GM18858 (cell line): ENCODE data around the gene INPP5E.
"Not testable (repeated sequence)": the region's sequence is repeated elsewhere in the genome, so short reads cannot be mapped to it uniquely, and the experiment has no call there.

Source experiments
- ATAC-seq: cut with Tn5 transposase; IDR thresholded peaks from one replicate; pipeline ENCODE4 v1.9.1; 2021; ENCODE audit not compliant: unreplicated experiment

Gene INPP5E

DNA sequence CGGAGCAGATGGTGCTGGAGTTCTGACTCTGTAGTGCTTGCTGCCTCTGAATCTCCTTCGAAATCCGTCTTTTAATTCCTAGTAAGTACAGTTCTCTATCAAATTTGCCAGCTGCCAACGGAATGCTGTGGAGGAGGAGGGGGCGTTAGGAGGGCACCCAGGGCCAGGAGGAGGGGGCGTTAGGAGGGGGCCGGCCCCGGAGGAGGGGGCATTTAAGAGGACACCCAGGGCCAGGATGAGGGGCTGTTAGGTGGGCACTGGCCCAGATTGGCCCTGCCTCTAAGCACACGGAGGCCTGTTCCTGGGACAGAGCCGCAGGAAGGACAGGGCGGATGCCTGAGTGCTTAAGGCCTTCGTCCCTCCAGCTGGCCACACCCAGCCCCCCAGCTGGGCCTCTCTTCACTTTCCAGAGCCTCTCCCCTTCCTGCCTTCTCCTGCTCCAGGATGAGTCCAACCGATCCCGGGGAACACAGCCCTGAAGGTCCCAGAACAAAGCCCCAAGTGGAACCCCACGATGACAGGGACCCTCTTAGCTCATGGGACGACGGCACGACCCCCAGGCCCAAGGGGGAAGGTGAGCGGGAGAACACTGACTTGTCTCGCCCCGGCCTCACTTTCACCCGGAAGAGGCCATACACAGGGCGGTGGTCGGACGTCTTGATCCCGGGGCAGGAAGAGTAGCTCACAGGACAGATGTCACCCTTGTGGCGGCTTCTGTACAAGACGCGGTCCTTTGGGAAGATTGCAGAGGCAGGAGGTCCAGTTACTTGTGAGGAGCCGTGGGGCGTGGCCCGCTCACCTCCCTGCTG, 9.8 kb downstream of the INPP5E start:
- no peak for ATAC-seq

DNA sequence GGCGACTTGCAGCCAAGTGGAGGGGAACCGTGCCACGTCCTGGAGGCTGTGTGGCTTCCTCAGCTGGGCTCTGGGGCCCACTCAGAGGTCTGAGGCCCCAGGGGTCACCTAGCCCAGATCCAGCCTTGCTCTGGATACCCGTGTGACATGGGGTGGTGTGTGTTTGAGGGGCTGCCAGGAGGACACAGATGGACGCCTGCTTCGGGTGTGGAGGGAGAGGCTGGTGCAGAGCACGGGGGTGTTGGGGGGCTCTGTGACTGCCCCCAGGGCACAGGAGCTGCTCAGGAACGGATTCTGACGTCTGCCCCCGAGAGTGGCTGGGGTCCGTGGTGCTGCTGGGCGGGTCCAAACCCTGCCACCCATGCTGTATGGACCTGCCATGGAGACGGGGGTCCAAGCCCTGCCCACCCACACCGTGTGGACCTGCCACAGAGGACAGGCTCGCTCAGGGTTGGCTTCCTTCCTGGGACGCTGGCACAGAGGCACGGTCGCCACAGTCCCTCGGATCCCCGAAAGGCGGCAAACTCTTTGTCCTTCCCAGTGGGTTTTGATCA, 10.5 kb downstream of the INPP5E start:
- no peak for ATAC-seq

DNA sequence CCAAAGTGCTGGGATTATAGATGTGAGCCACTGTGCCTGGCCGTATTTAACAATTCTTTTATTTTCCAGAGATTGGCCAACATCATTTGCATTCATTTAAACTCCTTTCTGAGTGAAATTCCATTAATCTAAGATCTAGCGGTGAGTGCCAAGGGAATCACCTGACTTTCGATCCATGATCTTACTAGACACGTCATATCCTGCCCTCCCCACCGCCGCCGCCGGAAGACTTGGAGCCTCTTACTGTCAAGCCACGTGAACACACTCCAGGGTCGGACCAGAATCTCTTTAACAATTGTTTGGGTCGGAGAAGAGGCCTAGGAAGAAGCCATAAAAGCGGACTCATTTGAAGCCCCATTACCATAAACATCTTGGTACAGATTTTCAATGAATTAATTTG, 12.9 kb downstream of the INPP5E start:
- ATAC-seq = no peak

DNA sequence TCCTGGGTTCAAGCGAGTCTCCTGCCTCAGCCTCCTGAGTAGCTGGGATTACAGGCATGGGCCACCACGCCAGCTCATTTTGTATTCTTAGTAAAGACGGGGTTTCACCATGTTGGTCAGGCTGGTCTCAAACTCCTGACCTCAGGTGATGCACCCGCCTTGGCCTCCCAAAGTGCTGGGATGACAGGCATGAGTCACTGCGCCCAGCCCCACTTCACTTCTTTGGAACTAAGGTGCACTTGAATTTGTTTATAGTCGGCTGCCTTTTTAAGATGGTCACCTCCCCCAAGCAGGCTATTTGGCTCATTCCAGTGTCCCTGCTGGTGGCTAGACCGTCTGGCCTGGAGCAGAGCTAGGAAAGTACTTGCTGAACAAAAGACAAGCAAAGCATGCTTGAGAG, 14.3 kb downstream of the INPP5E start:
- not testable (repeated sequence) for ATAC-seq

DNA sequence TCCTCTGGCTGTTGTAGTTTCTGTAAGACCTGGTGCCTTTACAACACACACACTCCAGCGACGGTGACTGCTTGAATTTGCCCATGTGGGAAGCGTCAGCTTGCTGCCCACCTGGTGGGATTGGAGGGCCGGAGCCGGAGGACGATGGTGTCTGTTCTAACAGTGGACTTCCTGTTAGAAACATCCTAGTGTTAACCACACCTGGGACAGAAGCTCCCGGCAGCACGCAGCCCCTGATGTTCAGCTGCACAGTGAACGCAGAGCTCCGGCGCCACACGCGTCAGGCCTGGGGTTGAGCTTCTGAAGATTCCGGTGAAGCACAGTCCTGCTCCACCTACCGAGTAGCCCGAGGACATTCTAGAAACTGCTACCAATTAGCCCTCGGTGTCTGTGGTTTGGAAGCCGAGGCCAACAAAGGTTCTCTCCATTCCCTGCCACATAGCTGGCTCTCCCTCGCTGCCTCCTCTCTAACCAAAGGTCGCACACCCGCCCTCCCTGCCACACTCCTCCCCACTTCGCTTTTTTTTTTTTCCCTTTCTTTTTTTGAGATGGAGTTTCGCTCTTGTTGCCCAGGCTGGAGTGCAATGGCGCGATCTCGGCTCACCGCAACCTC, 14.8 kb downstream of the INPP5E start:
- no peak for ATAC-seq

DNA sequence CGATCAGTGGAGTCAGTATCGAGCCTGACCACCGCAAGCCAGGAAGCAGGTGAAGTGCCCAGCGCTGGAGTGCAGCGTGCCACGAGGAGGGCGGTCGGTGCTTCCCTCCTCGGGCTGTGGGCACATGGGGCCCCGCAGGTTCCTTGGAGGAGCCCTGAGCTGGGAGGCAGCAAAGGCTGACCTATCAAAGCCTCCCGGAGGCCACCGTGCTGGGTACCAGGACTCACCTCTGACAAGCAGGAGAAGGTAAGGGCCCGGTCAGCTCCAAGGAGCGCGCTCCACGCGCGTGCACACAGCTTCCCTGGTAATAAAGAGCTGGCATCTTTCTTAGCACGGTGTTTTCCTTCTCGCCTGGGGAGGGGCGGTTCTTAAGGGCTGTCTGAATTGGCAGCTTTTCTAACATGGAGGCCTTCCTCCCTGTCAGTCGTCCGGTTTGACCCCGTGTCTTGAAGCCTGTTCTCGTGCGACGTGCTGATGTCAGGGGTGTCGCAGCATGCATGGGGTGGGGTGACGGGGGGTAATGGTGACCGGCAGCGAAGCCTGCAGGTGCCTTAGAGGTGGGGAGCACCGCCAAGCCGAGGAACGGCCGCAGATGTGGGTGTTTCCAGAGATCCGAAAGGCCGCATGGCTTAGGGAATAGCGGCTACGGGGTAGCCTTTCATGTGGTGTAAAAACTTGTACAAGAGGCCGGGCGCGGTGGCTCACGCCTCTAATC, 16.1 kb downstream of the INPP5E start:
- no peak for ATAC-seq

DNA sequence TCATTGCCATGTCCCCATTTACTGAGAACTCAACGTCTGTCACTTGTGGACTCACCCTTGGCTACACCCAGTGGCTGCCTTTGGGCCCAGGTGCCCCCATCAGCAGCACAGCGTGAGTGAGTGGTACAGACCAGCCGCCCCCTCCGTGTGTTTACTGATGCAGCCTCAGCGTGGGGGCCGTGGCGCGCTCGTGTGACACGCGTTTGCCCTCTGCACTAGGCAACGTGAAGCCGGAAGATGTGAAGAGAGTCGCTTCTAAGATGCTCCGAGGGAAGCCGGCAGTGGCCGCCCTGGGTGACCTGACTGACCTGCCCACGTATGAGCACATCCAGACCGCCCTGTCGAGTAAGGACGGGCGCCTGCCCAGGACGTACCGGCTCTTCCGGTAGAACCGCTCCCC, 16.8 kb downstream of the INPP5E start:
- ATAC-seq = no peak

DNA sequence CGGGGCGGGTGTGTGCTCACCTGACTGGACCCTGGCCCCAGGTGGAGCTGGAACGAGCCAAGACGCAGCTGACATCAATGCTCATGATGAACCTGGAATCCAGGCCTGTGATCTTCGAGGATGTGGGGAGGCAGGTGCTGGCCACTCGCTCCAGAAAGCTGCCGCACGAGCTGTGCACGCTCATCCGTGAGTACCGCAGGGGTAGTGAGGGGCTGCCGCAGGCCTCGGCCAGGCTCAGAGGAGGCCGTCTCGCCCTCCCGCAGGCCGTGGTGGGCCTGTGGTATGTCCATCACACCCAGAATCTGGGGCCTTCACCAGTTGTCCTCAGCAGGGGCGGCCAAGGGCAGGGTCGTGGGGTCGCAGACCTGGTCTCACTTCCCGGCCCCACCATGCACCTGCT, 17.9 kb downstream of the INPP5E start:
- no peak for ATAC-seq

DNA sequence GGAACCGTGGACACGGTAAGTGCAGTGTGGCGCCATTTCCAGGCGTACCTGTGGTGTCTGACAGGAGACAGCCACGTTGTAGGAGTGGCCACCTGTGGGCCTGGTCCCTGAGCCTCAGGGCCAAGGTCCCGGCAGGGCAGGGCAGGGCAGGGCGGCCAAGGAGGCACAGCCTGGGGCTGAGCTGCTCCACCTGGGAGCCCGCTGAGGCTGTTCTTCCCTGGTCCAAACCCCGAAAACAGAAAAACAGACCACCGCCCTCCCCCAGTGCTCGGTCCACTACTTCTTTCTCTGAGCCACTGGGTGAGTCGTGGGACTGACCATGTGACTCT, 20.6 kb downstream of the INPP5E start:
- no peak for ATAC-seq

DNA sequence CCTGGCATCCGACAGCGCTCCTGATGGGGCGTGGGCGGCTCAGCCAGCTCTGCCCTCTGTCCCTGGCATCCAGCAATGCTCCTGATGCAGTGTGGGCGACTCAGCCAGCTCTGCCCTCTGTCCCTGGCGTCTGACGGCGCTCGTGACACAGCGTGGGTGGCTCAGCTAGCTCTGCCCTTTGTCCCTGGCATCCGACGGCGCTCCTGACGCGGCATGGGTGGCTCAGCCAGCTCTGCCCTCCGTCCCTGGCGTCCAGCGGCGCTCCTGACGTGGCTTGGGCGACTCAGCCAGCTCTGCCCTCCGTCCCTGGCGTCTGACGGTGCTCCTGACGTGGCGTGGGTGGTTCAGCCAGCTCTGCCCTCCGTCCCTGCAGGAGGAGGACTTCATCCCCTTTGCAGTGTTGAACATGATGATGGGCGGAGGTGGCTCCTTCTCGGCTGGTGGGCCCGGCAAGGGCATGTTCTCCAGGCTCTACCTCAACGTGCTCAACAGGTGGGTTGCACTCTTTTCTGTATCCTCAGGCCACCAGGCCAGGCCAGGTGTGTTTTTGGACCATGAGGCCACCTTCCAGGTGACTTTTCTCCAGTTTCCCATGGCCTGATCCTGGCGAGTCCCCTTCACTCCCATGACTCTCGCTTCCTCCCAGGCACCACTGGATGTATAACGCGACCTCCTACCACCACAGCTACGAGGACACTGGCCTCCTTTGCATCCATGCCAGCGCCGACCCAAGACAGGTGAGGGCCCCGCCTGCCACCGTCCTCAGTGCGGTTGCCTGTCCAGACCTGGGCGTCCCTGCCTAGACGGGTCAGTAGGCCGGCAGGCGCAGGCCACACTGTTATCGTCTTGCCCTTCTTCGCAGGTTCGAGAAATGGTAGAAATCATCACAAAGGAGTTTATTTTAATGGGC, 21.2 kb downstream of the INPP5E start:
- ATAC-seq = no peak

DNA sequence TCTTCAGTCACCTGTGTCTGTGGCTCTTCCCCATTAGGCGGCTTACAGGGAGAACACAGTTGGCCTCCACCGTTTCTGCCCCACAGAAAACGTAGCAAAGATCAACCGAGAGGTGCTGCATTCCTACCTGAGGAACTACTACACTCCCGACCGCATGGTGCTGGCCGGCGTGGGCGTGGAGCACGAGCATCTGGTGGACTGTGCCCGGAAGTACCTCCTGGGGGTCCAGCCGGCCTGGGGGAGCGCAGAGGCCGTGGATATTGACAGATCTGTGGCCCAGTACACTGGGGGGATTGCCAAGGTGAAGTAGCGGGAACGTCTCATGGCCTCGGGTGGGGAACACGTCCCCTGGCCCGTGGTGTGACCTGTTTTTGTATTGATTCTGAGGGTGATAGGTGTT, 22.7 kb downstream of the INPP5E start:
- ATAC-seq = no peak

DNA sequence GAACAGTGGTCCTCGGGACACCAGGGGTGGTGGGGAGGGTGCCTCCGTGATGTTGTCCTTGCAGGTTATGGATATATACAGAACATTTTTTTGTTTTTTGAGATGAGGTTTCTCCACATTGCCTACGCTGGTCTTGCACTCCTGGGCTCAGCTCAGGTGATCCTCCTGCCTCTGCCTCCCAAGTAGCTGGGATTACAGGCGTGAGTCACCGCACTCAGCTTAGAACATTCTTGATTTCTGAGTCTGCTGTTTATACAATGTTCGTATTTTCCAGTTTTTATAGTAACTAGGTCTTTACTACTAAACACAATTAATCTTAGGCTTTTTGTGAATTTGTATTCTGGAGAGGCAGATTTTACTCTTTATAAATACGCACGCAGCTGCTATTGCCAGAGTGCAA, 23.2 kb downstream of the INPP5E start:
- no peak for ATAC-seq

DNA sequence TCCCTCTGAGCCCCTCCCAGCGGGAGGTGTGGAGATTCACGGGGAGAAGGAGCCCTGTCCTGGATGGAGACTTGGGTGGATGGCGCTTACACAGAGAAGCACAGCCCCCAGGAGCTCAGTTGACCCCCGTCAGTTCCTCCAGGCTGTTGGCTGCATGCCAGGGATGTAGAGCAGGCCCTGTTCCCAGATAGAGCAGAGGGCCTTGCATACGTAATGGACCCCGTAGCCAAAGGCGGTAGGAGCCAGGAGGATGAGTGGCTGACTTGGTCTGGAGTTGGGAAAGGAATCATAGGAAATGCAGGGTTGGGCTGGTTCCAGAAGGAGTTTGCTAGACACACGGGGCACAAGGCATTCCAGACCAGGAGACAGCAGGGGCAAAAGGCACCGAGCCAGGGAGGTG, 26.7 kb downstream of the INPP5E start:
- no peak for ATAC-seq

DNA sequence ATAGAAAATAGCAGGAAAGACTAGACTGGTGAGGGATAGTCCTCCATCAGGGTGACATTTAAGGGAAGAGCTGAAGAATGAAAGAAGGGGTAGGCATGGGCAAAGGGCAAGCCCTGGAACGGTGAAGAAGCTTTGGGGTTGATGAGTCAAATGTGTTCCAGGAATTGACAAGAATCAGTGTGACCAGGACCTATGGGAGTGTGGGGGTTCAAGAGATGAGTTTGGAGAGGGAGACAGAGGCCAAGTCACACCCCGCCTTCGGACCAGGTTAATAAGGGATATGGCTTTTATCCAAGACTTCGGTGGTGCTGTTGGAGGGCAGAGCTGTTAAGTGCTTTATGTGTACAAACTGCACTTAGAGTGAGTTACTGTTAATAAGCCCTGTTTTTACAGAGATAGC, 28.3 kb downstream of the INPP5E start:
- no peak for ATAC-seq

DNA sequence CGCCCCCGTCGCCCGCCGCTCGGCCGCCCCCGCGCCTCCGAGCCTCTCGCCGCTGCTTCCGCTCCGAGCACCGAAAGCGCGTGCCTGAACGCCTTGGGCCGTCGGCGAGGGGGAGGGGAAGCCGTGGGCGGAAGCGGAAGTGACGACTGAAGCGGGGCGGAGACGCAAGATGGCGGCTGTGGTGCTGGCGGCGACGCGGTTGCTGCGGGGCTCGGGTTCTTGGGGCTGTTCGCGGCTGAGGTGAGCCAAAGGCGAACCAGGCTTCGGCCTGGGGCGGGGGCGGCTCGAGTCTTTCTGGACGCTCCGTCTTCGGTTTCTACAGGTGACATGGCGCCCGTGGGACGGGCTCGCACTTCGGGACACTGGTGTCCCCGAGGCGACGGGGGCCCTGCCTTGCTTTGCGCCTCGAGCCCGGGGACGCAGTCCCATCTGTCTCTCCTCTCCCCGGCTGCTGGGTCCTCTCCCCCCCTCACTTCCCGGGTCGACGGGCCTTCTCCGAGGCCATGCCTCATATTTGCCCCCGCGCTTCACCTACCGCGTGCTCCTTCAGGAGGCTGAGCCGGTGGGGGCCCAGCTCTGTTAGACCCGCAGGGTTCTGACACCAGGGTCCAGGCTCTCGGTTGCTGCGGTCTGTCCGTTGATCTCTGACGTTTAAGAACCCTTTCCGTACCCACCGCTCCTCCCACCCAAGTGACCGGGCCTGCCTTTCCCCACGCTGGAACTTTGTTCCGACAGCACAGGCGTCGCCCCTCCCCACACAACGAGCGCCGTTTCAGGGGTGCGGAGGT, 29.0 kb downstream of the INPP5E start, which contains the start of the genes ENTR1 and PMPCA:
ENTR1 (minus strand) TSS at position 115 of the 788 bp plus-strand sequence. CDS start 217 bp downstream, outside the sequence.
PMPCA (plus strand) TSS at position 159 of the 788 bp plus-strand sequence; CDS start at position 170, 11 bp downstream.
- peak; percentile 62 for ATAC-seq

DNA sequence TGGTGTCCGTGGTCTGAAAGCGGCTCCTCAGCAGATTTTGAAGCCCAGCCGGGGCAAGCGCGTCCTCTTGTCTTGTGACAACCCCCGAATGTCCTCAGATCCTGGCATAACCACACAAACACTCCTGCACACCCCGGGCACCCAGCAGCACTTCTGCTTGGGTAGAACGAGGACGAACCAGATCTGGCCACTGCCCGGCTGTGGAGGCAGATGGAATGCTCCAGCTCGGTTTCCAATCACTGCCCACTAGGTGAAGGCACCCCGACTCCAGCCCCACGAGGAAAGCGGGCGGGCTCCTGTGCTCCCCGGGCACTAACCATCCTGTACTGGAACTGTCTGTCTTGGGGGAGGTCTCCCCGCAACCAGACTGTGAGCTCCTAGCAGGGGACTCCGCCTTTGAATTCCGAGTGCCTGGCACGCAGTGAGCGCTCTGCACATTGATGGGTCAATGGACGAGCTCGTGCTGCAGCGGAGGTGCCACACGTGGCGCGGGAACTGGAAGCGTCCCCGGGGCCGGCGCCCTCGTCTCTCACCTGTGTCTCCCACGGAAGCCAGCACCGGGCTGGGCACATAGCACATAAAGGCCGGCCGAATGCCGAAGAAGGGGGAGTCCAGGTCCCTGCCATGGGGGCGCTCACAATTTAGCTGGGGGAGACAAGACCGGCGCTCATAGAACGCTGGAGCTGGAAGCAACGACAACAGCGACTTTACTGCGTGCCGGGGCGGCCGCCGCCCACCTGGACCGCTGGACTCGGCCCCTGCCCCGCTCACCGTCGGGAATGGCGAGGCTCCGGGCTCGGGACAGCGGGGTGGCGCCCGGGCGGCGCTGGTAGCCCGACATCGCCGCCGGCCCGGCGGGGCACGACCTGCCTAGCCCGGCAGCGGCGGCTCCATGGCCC, 29.8 kb downstream of the INPP5E start:
- ATAC-seq = peak; percentile 2

DNA sequence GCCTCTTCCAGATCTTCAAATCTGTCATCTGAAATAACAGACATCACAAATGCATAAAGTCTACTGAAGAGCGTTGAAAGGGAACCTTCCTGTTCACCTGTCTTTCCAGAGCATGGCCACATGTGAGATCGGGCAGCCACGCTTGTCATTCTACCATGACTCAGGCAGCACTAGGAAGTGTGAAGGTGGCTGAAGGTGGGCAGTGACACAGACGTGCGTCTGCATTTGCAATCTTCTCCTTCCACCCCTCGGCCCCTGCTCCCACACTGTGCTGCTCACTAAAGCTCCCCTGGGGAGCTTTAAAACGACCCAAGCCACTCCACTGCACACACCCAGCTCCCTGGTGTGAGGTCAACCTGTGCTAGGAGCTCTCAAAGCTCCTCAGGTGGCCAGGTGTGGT, 31.7 kb downstream of the INPP5E start:
- ATAC-seq = no peak

DNA sequence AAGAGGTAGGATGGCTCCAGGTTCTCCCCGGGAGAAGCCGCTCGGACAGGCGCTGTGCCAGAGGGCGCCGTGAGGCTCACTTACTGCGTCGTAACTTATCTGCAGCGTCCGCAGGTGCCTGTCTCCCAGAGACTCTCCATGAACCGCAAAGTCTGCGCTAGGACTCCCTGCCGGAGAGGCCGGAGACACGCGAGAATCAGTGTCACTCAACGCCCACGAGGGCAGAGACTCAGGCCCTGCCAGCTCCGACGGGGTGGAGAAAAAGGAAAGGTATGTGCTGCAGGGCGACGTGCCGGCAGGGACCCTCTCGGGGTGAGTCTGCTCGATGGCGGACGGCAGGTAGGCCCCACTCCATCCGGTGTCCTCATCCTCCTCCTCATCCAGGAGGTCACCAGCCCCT, 32.6 kb downstream of the INPP5E start:
- ATAC-seq = not testable (repeated sequence)

DNA sequence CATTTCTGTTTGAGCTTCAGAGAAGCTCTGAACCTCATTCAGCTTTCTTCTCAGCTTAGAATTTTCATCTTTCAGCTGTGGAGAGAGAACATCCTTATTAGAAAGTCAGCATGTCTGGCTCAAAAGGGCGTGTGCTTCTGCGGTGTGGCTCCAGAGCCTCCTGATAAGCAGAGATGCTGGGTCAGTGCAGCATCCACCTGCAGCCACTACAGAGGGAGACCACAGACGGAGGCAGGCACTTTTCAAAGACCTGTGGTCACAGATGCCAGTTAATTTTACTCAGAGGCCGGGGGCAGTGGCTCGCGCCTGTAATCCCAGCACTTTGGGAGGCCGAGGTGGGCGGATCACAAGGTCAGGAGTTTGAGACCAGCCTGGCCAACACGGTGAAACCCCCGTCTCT, 33.7 kb downstream of the INPP5E start:
- not testable (repeated sequence) for ATAC-seq
